Ovary (tissue), 3 donors: ENCODE measurements around the gene DCAF7.

Experiments used
- CTCF ChIP-seq, 3 donors: fragments of 450-650 bp in 2 of 3; fragments of 200-600 bp in 1 of 3; IDR thresholded peaks; one replicate each; pipeline versions ENCODE4 v1.5.1 to v1.8.0; 2016 to 2022; ENCODE audit warnings: antibody characterized with exemption in 3 of 3, mild to moderate bottlenecking in 1 of 3
- EP300 ChIP-seq: sonication (generic); formaldehyde crosslinking; IDR thresholded peaks from one replicate; pipeline ENCODE4 v1.6.1; 2017; ENCODE audit warnings: antibody characterized with exemption
- POLR2A ChIP-seq: fragments of 450-650 bp; IDR thresholded peaks from one replicate; pipeline ENCODE4 v1.6.1; 2017; ENCODE audit warnings: antibody characterized with exemption, mild to moderate bottlenecking, moderate library complexity
- donor health status: DM: no; HTN: no; CAD: no.

GRCh38 chr17:63557416-63557815, 7.1 kb downstream of the DCAF7 start:
- no peak for TF ChIP-seq CTCF (IDR thresholded peaks at IDR 0.05)
- TF ChIP-seq POLR2A = no peak
- TF ChIP-seq EP300 = no peak
